NK-92 (cell line): ENCODE measurements around the gene INTS11.

Experiments used
- DNase-seq: peaks from one replicate; lab custom pipeline; 2025; ENCODE audit not compliant: unreplicated experiment; lab: John Stamatoyannopoulos, UW

Gene INTS11

DNA sequence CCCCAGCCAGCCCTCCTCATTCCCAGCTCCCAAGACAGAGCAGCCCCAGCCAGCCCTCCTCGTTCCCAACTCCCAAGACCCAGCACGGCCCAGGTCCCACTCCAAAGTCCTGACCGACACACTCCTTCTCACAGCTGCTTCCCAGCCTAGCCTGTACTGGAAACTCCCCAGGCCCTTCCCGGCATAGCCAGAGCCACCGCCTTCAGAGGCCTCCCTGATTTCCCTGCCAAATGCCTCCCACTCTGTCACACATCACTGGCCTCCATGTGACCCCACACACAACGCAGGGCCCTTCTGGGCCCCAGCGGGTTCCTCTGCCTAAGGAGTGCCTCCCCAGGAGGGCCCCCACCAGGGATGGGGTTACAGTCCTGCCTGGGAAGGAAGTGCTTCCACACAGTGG lies 53.6 kb downstream of the INTS11 start:
- DNase-seq, result no peak

DNA sequence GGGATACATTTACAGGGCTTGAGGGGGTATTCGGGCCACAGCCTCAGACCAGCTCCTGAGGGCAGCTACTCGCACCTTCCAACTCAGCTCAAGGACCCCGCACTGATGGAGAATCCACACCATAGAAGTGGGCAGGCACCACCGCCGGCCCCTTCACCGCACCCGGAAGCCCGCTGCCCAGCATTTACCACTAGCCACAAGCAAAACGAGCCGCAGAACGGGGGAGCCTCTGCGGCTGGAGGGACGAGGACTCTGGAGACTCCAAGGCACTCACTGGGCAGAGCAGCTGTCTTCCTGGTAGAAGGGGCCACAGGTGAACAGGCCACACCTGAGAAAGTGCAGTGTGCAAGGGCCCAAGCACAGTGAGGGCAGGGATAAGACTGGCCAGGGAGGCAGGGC lies 56.2 kb downstream of the INTS11 start:
- DNase-seq, result no peak

DNA sequence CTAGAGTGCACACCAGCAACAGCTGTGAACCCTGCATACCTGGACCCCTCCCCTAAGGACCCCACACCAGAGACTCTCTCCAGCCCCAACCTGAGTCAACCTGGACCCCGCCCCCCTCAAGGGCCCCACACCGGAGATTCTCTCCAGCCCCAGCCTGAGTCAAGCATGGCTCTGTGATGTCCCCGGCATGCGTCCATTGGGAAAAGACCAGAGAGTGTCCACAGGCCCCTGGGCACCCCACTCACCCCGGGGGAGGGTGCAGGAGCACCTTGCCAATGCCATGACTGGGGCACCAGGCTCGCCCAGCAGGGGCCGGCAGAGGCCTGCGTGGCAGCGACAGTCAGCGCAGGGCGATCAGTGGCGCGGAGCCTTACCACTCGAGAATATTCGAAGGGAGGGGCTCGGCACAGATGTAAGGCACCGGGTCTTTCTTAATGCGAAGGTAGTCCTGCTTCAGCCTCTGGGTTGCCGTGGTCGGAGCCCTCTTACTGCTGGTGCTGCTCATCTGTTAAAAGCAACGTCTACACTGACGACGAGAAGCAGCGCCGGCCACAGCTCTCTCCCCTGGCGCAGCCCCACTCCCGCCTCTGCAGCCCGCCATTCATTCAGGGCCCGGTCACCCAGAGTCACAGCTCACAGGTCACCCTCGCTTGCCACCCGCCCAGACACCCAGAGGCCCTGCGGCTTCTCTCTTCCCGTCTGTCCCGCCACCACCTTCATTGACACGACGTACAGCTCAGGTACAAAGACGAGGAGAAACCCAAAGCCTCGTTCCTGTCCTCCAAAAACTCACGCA lies 56.8 kb downstream of the INTS11 start:
- no peak for DNase-seq

DNA sequence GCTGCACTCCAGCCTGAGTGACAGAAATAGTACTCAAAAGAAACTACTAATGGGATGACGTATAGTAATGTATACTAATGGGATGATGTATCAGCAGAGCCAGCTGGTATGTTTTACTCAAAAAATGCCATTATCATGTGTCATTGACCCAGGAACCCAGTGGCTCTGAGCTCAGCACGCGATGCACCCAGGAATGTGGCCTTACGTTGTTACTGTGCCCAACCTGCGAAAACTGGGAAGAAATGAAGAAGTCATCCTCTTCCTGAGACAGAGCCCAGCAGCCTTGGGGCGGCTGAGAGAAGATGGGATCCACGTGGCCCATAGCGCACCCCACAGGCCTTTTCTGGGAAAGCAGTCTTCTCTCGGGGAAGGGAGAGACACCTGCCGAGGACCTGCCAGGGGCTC lies 59.6 kb downstream of the INTS11 start:
- DNase-seq, result no peak

DNA sequence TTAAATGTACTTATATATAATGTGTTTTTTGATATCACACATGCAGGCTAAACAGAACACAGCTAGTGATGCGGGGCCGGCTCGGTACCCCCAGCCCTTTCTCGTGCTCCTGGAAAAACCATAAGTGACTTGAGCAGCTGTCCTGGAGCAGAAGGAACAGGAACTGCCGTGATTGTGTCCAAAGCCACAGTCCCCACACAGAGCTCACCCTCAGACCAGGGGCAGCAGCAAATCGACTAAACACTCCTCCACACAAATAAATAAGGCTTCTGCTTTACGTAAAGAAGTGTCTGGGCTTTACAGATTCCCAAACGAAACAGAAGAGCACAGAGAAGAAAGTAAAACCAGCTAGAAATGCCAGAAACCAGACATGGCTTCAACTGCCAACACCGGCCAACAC lies 60.4 kb downstream of the INTS11 start:
- DNase-seq, result no peak

DNA sequence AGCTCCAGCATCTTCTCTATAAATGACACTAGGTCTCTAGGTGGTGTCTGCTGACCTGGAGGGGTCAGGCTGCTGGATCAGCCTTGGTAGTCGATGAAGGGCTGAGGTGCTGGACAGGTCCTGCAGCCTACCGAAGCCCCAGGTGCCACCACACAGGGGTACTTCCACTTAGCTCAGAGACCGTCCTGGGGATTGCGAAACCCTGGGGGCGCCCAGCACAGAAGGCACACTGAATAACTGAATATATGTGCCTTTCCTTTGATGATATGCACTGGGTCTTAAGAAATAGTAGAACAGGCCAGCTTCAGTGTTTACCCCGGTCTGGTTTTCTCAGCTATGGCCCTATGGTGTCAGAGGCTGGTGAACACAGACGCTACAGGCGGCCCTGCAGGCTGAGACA lies 61.7 kb downstream of the INTS11 start:
- DNase-seq, result no peak

DNA sequence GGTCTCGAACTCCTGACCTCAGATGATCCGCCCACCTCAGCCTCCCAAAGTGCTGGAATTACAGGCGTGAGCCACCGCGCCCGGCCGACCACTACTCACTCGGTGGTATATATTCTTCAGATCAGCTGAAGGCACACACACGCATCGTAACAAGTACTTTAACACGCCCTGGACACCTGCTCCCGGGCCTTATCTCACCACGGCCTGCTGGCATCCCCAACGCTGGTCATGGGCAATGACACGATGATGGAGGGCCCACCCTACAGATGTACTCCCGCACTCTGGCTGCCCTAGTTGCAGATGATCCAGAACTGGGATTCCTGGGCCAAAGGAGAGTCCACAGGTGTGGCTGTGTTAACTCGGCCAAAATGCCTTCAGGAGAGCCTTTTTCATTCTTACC lies 62.4 kb downstream of the INTS11 start:
- no peak for DNase-seq
